ENCODE results near the gene PPM1N. TPM values are rescaled to one million over a fixed set of nuclear protein-coding genes. Genes with fewer than 3 reads are reported as not detected.

Gene PPM1N
- total RNA-seq, 4 donors from 2014 or later, result 0.76 TPM; not detected in 3

DNA sequence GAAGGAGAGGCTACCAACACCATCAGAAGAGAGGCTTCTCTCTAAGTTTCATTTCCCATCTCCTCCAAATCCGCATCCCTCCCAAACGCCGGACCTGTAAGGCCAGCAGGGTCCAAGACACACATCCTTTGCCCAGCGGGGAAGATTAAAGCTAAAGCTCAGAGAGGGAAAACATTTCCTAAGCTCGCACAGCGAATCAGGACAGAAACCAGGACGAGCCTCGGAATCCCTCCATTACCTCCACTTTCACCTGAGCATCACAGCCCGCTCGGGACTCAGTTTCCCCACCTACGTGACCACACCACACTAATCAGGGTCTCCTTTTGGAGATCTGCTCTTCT, 31.2 kb upstream of the PPM1N start:
- ATAC-seq (no peak), DNase-seq (no peak)
- Histone ChIP-seq H3K27ac (peak overlapping the region; percentile 90 to 98 (median 94)), H3K4me3 (peak overlapping the region; percentile 64 to 84 (median 79)), H3K4me1 (peaks cover 20 to 22% of the 10 kb centered on the region in 2 donors), H3K27me3 (no peaks in the 10 kb centered on the region), H3K36me3 (no peaks in the 10 kb centered on the region), H3K9me3 (no peaks in the 10 kb centered on the region)
- in situ Hi-C loops (cut with MboI; ENCODE audit: low sequenced_read_pairs in 4 of 4) (no loop called here), intact Hi-C loops (cut with DNase I; ENCODE audit: low total_unique reads) (loop anchor here (1.0 to 2.0 kb wide), 2 partner anchors 11 to 16 kb away; no protein-coding TSS in a partner anchor)
- TF ChIP-seq POLR2A (IDR thresholded peaks at IDR 0.05) (no peak), CTCF (IDR thresholded peaks at IDR 0.05 in 4 of 5, conservative IDR thresholded peaks at IDR 0.05 in 1 of 5) (no peak)

DNA sequence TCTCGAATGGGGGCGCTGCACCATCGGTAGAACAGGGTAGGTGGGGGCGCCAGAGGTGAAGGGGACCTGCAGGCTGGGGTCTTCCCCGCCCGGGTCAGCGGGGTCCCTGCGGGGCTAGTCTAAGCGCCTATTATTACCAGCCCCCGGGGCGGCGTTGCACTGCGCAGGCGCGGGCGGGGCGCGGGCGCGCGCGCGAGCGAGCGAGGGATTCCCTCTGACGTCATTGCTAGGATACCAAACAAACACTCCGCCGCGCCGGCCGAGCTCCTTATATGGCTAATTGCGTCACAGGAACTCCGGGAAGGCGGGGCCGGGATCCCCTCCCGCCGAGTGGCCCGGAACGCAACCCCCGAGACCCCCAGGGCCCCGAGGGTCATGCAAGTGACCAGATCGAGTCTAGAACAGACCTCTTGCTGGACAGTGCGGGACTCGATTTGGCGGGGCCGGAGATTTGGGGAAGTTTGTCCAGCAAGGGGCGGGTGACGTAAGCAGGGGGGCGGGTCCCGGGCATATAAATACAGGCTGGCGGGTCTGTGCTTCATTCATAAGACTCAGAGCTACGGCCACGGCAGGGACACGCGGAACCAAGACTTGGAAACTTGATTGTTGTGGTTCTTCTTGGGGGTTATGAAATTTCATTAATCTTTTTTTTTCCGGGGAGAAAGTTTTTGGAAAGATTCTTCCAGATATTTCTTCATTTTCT, 30.6 kb upstream of the PPM1N start, which contains the start of gene FOSB:
FOSB (plus strand) TSS at position 541 of the 703 bp plus-strand sequence. CDS start 591 bp downstream, outside the sequence.
- in situ Hi-C loops (cut with MboI; ENCODE audit: low sequenced_read_pairs in 4 of 4), result no loop called here
- peaks cover 20 to 22% of the 10 kb centered on the region in 2 donors for H3K4me1 ChIP-seq
- intact Hi-C loops (cut with DNase I; ENCODE audit: low total_unique reads), result loop anchor here (1.0 to 2.0 kb wide), 2 partner anchors 11 to 17 kb away; no protein-coding TSS in a partner anchor

GRCh38 chr19:45468159-45468651, 30.0 kb upstream of the PPM1N start:
- Histone ChIP-seq H3K36me3 (no peaks in the 10 kb centered on the region), H3K9me3 (no peaks in the 10 kb centered on the region), H3K4me1 (peaks cover 20 to 22% of the 10 kb centered on the region in 2 donors), H3K4me3 (peak overlapping the region; percentile 64 to 84 (median 79)), H3K27ac (peak overlapping the region; percentile 90 to 98 (median 94)), H3K27me3 (no peaks in the 10 kb centered on the region)
- intact Hi-C loops (cut with DNase I; ENCODE audit: low total_unique reads), result no loop called here
- TF ChIP-seq POLR2A (IDR thresholded peaks at IDR 0.05), result no peak
- TF ChIP-seq CTCF (IDR thresholded peaks at IDR 0.05 in 4 of 5, conservative IDR thresholded peaks at IDR 0.05 in 1 of 5), result no peak
- in situ Hi-C loops (cut with MboI; ENCODE audit: low sequenced_read_pairs in 4 of 4), result no loop called here
- ATAC-seq (no peak), DNase-seq (peak in 1 of 2 donors; percentile 17)

More for the DNA sequence above, 30.6 kb upstream of the PPM1N start, which contains the start of gene FOSB:
- Histone ChIP-seq H3K4me3 (peak within 1 kb of the TSS; percentile 64 to 84 (median 79)), H3K9me3 (no peaks in the 10 kb centered on the region), H3K36me3 (no peaks in the 10 kb centered on the region), H3K27ac (peak within 1 kb of the TSS; percentile 90 to 98 (median 94)), H3K27me3 (no peaks in the 10 kb centered on the region)
- peak; percentile 90 to 95 for DNase-seq
- peak in 1 of 5 experiments; percentile 19 for TF ChIP-seq CTCF (IDR thresholded peaks at IDR 0.05 in 4 of 5, conservative IDR thresholded peaks at IDR 0.05 in 1 of 5)
- TF ChIP-seq POLR2A (IDR thresholded peaks at IDR 0.05), result peak; percentile 90 to 96
- ATAC-seq, result peak; percentile 64 to 75

- peaks cover 20 to 22% of the 10 kb centered on the region in 2 donors for H3K4me1 ChIP-seq
- no peaks in the 10 kb centered on the region for H3K9me3 ChIP-seq
- intact Hi-C loops (cut with DNase I; ENCODE audit: low total_unique reads) (loop anchor here (1.0 kb wide), 1 partner anchor 25 kb away; no protein-coding TSS in a partner anchor), in situ Hi-C loops (cut with MboI; ENCODE audit: low sequenced_read_pairs in 4 of 4) (no loop called here)
- peak overlapping the region; percentile 90 to 98 (median 94) for H3K27ac ChIP-seq
- ATAC-seq (peak; percentile 1 to 2), DNase-seq (no peak)
- TF ChIP-seq POLR2A (IDR thresholded peaks at IDR 0.05), result no peak
- no peak for TF ChIP-seq CTCF (IDR thresholded peaks at IDR 0.05 in 4 of 5, conservative IDR thresholded peaks at IDR 0.05 in 1 of 5)
- H3K36me3 ChIP-seq, result no peaks in the 10 kb centered on the region
- H3K4me3 ChIP-seq, result peak overlapping the region; percentile 64 to 84 (median 79)
- no peaks in the 10 kb centered on the region for H3K27me3 ChIP-seq
These were observed 29.5 kb upstream of the PPM1N start for GRCh38 chr19:45468803-45469131.
